GM06990 (cell line): ENCODE data around the gene EOLA2.
"Not testable (repeated sequence)": the region's sequence is repeated elsewhere in the genome, so short reads cannot be mapped to it uniquely, and the experiment has no call there.

Source experiments
- DNase-seq: peaks from one replicate; pipeline ENCODE4 v3.0.0-alpha.2; 2011; ENCODE audit not compliant: insufficient read length; ENCODE audit errors: extremely low read depth
- H3K27me3 ChIP-seq: replicated peaks from 2 replicates; pipeline ENCODE4 v1.6.0; 2011; ENCODE audit warnings: low read length; ENCODE audit not compliant: control insufficient read depth, insufficient read depth
- H3K36me3 ChIP-seq: 2 replicates; pipeline ENCODE4 v1.5.1; 2011; ENCODE audit warnings: low read length; ENCODE audit not compliant: control insufficient read depth, insufficient read depth
- H3K4me3 ChIP-seq: replicated peaks from 2 replicates; pipeline ENCODE4 v1.5.1; 2011; ENCODE audit warnings: low read depth, mild to moderate bottlenecking, control low read depth, low read length
- CTCF ChIP-seq: IDR thresholded peaks from 2 replicates; pipeline ENCODE4 v1.5.1; 2011; ENCODE audit warnings: low read length, control low read depth, mild to moderate bottlenecking, inconsistent platforms; ENCODE audit not compliant: insufficient read depth, poor library complexity, severe bottlenecking

EOLA2 gene

GRCh38 chrX:149903889-149904748 lies 34.2 kb downstream of the EOLA2 start:
- no peak overlapping the region for H3K4me3 ChIP-seq
- TF ChIP-seq CTCF: no peak
- no peaks in the 10 kb centered on the region for H3K36me3 ChIP-seq
- DNase-seq: no peak
- H3K27me3 ChIP-seq: no peaks in the 10 kb centered on the region

- Histone ChIP-seq H3K36me3 (no peaks in the 10 kb centered on the region), H3K27me3 (no peaks in the 10 kb centered on the region), H3K4me3 (no peak overlapping the region)
- no peak for DNase-seq
- TF ChIP-seq CTCF: no peak
Observed at GRCh38 chrX:149898554-149898953, 39.7 kb downstream of the EOLA2 start.

- not testable (repeated sequence) for H3K36me3 ChIP-seq, H3K27me3 ChIP-seq, H3K4me3 ChIP-seq, DNase-seq
Observed at GRCh38 chrX:149890828-149891227, 47.5 kb downstream of the EOLA2 start.
